HG03520 (cell line): Measurements from ENCODE around the gene SDCCAG8.

Source experiments
- ATAC-seq: cut with Tn5 transposase; IDR thresholded peaks from one replicate; pipeline ENCODE4 v1.9.1; 2021; ENCODE audit warnings: mild to moderate bottlenecking, moderate library complexity; ENCODE audit not compliant: unreplicated experiment

Gene SDCCAG8

DNA sequence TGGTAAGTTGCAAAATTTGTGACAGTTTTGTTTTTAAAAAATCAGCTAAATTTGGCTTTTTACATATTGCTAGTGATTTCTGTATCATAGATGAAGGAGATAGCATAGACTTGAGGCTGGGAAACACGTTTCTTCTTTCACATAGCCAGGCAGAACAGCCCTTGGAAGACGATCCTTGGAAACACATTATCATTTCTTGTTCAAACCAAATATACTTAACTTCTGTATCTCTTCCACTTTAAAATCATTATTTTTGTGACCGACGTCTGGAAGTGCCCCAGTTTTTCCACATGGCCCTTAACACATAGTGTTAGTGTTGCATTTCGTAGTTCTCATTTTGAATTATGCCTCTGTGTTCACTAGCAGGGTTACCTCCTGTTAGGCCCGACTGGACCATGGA, 193.5 kb downstream of the SDCCAG8 start:
- no peak for ATAC-seq

DNA sequence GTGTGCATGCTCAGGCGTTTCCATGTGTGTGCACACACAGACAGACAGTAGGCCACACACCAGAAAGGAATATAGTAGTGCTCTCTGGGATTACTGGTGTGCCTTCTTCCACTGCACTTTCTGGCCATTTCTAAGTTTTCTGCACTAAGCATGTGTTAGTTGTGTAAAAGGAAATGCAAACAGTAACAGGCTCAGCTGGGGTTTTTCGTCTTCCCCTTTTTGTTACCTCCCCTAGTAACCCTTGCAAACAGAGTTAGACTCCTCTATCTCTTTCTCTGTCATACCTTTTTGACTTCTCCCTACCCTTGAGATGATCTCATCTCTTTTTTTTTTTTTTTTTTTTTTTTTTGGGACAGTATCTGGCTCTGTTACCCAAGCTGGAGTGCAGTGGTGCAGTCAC, 196.3 kb downstream of the SDCCAG8 start:
- ATAC-seq: no peak

GRCh38 chr1:243454328-243454997, 198.6 kb downstream of the SDCCAG8 start:
- ATAC-seq: no peak

- no peak for ATAC-seq
Observed at GRCh38 chr1:243455760-243456651, 200.2 kb downstream of the SDCCAG8 start.

DNA sequence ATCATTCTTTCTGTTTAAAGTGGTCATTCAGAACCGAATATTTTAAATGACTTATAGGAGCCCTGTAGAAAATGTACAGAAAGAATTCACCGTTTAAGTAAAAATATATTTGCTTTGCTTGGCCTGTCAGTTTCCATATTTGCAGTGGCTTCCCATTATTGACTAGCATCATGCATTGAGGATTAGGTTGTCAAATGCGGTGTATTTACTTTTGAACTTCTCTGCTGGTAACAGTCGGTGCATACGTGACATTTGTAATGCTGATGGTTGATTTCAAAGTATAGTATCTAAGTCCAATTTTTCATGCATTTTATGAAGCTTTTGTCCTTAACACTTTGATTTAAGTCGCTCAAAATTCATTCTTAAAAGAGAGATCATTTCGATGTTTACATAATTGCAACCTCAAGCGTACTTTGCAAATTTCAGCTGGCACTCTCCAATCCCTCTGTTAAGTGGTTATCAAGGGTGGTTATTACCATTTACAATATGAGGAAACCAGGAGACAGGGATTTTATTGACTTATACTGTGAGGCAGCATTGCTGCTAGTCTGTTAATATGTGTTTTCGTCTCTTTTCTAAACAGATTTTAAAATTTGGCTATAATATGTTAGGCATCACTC, 201.6 kb downstream of the SDCCAG8 start:
- ATAC-seq: no peak

DNA sequence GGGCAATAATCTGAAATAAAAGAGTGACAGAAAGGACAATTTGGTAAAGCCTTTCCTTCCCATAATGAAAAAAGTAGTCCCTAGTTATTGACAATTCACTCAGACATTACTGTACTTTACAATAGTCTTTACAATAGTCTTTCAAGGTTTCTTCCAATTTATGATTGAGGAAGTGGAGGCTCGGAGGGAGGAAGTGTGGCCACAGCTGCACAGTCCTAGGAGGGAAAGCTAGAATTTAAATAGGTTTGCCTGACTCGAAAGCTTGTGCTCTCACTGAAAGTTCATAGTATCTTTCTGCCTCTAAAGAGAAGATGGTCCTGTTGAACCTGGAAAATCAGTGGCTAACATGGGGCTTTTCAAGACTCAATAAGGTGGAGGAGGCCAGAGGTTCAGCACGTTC, 203.2 kb downstream of the SDCCAG8 start:
- no peak for ATAC-seq

- no peak for ATAC-seq
Observed at GRCh38 chr1:243461700-243462099, 205.9 kb downstream of the SDCCAG8 start.

DNA sequence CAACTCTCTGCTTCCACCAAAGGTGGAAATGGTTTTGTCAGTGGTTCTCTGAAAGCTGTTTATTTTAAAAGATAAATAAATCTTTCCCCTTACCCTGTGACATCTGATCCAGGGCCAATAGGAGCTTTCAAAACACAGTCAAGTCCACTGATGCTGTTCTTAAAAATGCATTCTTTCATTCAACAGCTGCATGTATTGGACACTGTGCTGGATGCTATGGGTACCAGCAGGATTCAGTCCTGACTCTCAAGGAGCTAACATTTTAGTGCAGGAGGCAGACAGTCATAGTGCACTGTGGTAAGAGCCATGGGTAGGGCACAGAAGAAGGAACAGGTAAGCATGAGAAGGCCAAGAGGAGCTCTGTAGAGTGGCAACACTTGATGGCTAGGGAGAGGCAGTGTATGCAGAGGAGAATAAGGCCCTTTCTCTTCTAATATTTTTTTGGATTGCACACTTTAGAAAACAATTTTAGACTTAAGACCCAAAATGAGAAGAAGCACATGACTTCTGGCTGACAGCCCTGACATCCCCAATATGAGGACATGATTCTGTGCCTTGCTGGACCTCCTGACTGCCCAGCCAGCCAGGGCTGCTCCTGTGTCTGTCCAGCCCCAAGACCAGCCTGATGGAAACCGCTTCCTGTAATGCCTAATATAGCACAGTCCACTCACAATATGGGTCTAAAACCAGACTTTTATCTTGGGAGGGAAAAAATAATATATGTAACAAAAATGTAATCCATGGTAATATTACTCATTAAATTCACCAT, 207.3 kb downstream of the SDCCAG8 start:
- no peak for ATAC-seq

- ATAC-seq: no peak
Observed at GRCh38 chr1:243465081-243465480, 209.2 kb downstream of the SDCCAG8 start.

GRCh38 chr1:243465738-243466137, 209.9 kb downstream of the SDCCAG8 start:
- no peak for ATAC-seq

- ATAC-seq: no peak
Observed at GRCh38 chr1:243469497-243469896, 213.7 kb downstream of the SDCCAG8 start.

DNA sequence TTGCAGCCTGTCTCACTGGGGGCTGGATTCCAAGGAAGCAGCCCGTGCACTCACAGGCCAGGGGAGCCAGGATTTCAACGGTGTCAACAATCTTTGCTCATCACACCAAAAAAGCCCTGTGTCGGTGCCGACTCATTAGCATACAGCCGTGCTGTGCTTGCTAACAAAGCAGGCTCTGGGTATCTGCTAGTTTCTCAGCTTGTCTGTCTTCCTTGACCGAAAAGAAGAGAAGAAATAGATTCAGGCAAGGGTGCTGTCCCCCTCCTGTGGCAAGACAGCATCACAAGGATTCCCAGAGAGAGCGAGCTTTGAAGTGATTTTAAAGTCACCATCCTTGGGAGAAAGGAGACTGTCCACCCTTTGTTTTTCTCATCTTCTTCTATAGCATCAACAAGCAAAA, 214.7 kb downstream of the SDCCAG8 start:
- no peak for ATAC-seq

GRCh38 chr1:243471026-243471685, 215.3 kb downstream of the SDCCAG8 start:
- no peak for ATAC-seq

GRCh38 chr1:243471754-243472745, 216.2 kb downstream of the SDCCAG8 start:
- ATAC-seq: no peak

GRCh38 chr1:243473227-243474135, 217.6 kb downstream of the SDCCAG8 start:
- ATAC-seq: no peak

DNA sequence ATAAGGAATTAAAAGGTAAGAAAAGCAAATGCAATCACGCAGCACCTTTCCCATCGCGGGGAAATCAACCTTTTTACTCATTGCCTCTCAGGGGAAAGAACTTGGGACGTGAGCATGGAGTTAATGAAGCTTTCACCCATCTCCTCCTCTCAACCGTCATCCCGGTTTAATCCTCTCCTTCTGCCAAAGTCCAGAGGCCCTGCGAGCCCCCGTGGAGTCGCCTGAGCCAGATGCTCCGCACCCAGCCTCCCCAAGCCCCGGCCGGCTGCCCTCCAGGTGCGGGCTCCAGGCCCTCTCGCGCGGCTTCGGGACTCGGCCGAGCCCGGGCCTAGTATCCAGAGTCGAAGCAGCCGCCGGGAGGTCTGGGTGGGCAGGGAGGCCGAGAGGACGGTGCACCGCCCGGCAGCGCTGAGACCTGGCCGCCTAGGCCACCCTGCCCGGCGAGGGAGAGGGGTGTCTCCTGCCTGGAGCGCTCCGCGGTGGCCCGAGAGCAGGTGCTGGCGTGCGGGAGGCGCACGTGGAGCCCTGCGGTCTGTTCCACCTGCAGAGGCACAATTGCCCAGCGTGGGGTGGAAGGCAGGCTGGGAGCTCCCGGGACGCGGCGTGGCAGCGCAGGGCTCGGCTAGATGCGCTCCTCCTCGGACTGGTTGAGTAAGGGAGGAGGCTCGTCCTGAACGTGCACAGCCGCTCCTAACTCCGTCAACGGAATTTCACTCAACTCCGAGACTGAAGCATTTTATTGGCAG, 218.5 kb downstream of the SDCCAG8 start:
- ATAC-seq: no peak

DNA sequence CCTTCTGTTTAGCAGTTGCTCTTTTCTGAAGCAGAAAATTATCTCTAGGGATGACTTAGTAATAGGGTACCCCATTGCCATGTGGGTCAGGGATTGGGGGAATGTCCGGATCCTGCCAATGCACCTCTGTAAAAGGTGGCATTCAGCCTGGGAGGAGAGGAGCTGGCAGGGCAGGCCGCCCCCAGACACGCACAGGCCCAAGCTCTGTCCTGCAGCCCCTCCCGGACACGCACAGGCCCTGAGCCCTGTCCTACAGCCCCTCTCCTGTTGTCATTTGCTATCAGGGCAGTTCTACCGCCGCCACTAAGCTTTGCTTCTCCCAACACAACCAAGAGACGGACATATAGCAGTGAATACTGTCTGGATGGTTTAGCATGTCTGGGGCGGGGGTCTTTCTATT, 219.1 kb downstream of the SDCCAG8 start:
- ATAC-seq: no peak

DNA sequence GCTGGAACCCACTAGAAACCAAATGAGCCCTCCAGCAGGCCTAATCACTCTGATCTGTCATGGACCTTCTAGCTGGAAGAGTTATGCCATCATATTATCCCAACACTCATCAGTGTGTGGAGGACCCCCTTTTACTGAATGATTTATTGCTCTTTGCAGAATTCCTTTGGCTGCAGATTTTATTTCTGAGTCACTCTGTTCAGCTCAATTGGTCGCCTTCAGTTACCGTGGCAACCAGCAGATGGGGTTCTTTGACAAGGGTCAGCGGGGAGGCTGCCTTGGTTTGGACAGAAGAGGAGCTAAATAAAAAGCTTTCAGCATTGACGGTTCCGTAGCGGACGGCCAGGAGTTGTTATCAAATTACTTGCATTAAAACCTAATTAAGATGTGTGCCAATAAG, 220.1 kb downstream of the SDCCAG8 start:
- ATAC-seq: no peak
